Measurements from ENCODE around the gene ARHGAP44. TPM values are rescaled to one million over a fixed set of nuclear protein-coding genes. Genes with fewer than 3 reads are reported as not detected.

ARHGAP44 gene
- total RNA-seq, result 10 to 100 TPM in 1 of 10 donors, 1 to 10 TPM in 9; 6.1 to 10.6 (median 8.7) TPM
- 1 to 10 TPM; 4.0 to 4.2 TPM for polyA plus RNA-seq
- long read RNA-seq, donor 1, partial matches to known transcripts, result 5 of 9 reads
- long read RNA-seq, donor 1, other reads (novel, unspliced or antisense), result 4 of 9 reads
- long read RNA-seq, donor 2, partial matches to known transcripts, result 1 of 8 reads
- long read RNA-seq, donor 2, other reads (novel, unspliced or antisense), result 7 of 8 reads
- long read RNA-seq, donor 3, partial matches to known transcripts, result 8 of 8 reads
- long read RNA-seq, donor 3, other reads (novel, unspliced or antisense), result 0 of 8 reads

- Histone ChIP-seq H3K27ac (peak within 1 kb of the TSS in 9 of 10 donors; percentile 44 to 75 (median 58)), H3K36me3 (no peaks in the 10 kb centered on the region), H3K9me3 (no peaks in the 10 kb centered on the region), H3K4me3 (peak within 1 kb of the TSS; percentile 41 to 89 (median 71)), H3K27me3 (peaks cover 0 to 31% (median 0%) of the 10 kb centered on the region in 7 donors), H3K4me1 (peaks cover 0 to 18% (median 3%) of the 10 kb centered on the region in 9 donors)
- ATAC-seq (peak; percentile 89 to 98 (median 92)), DNase-seq (peak in 1 of 2 donors; percentile 76)
- 1% methylated on average over 58 to 86 of the region's 86 CpGs for WGBS, 2 donors
- TF ChIP-seq CTCF (IDR thresholded peaks at IDR 0.05), result peak in 1 of 9 donors; percentile 15
- intact Hi-C loops (cut with DNase I), result loop anchor here in 4 of 10 donors (10.0 kb wide), 5 partner anchors 45 to 225 kb away; partner anchors contain the start of gene ELAC2 (in 1 of the 4)
Measured at GRCh38 chr17:12789481-12790248, at the start of gene ARHGAP44. Gene ARHGAP44 (plus strand): TSS chr17:12789498. CDS start chr17:12789839, 341 bp downstream.

- no peak for DNase-seq
- Histone ChIP-seq H3K9me3 (no peaks in the 10 kb centered on the region), H3K4me3 (no peak overlapping the region), H3K27me3 (no peaks in the 10 kb centered on the region), H3K36me3 (peaks cover 0 to 41% (median 0%) of the 10 kb centered on the region in 9 donors), H3K27ac (peak overlapping the region in 1 of 10 donors; percentile 25), H3K4me1 (peaks cover 0 to 40% (median 18%) of the 10 kb centered on the region in 9 donors)
- TF ChIP-seq CTCF (IDR thresholded peaks at IDR 0.05), result no peak
- ATAC-seq, result no peak
- WGBS, 2 donors, result 78 to 79% methylated on average over 4 of the region's 4 CpGs
- intact Hi-C loops (cut with DNase I), result loop anchor here in 2 of 10 donors (2.0 to 10.0 kb wide), 3 partner anchors 69 to 485 kb away; no protein-coding TSS in a partner anchor
Measured at GRCh38 chr17:12739500-12739899, 49.8 kb upstream of the ARHGAP44 start.

GRCh38 chr17:12743046-12743445, 46.3 kb upstream of the ARHGAP44 start:
- H3K4me3 ChIP-seq, result no peak overlapping the region
- peaks cover 0 to 57% (median 0%) of the 10 kb centered on the region in 9 donors for H3K36me3 ChIP-seq
- peaks cover 0 to 23% (median 7%) of the 10 kb centered on the region in 9 donors for H3K4me1 ChIP-seq
- H3K27ac ChIP-seq, result peak overlapping the region in 7 of 10 donors; percentile 75 to 87 (median 80)
- no peak for TF ChIP-seq CTCF (IDR thresholded peaks at IDR 0.05)
- WGBS, 2 donors, result 41 to 55% methylated on average over 3 of the region's 3 CpGs
- no peaks in the 10 kb centered on the region for H3K9me3 ChIP-seq
- ATAC-seq, result peak in 1 of 8 donors; percentile 11
- DNase-seq, result no peak
- no peaks in the 10 kb centered on the region for H3K27me3 ChIP-seq
- intact Hi-C loops (cut with DNase I), result loop anchor here in 7 of 10 donors (2.0 to 10.0 kb wide), 10 partner anchors 52 to 491 kb away; partner anchors contain the start of gene MYOCD (in 2 of the 7)

- WGBS, 2 donors, result 47 to 67% methylated on average over 5 of the region's 5 CpGs
- peaks cover 0 to 23% (median 7%) of the 10 kb centered on the region in 9 donors for H3K4me1 ChIP-seq
- ATAC-seq (peak; percentile 70 to 97 (median 91)), DNase-seq (peak; percentile 43 to 68)
- no peaks in the 10 kb centered on the region for H3K9me3 ChIP-seq
- H3K36me3 ChIP-seq, result peaks cover 0 to 57% (median 0%) of the 10 kb centered on the region in 9 donors
- intact Hi-C loops (cut with DNase I), result loop anchor here in 7 of 10 donors (5.0 to 10.0 kb wide), 8 partner anchors 51 to 492 kb away; partner anchors contain the start of gene MYOCD (in 2 of the 7)
- no peaks in the 10 kb centered on the region for H3K27me3 ChIP-seq
- peak overlapping the region in 8 of 10 donors; percentile 1 to 38 (median 14) for H3K4me3 ChIP-seq
- peak overlapping the region; percentile 24 to 87 (median 79) for H3K27ac ChIP-seq
- TF ChIP-seq CTCF (IDR thresholded peaks at IDR 0.05), result no peak
Measured at GRCh38 chr17:12744298-12744697, 45.0 kb upstream of the ARHGAP44 start.

Data from heart right ventricle (tissue), 16 donors.